Right ventricle myocardium inferior (tissue), 1 donor: ENCODE results near the gene SP4. TPM values are rescaled to one million over a fixed set of nuclear protein-coding genes. Genes with fewer than 3 reads are reported as not detected.

Experiments used
- ATAC-seq: fragments of 200-7000 bp; cut with Tn5 transposase; one replicate; pipeline ENCODE4 v1.9.1; 2020; ENCODE audit warnings: mild to moderate bottlenecking, moderate library complexity
- DNase-seq: peaks from one replicate; pipeline ENCODE4 v3.0.0; 2021; ENCODE audit errors: missing footprints
- intact Hi-C: fragments of 100-400 bp; cut with DNase I; formaldehyde crosslinking; loops from one replicate; pipeline ENCODE4 v1.11.0; 2022
- total RNA-seq: library from RNA; stranded (reverse); fragmentation: NEBNext Ultra II Directional; extraction: Animal tissue kit (Norgen Biotek cat#: 25700); gene quantifications from one replicate; pipeline ENCODE4 v1.2.1, GENCODE V29; 2021
- donor health status: DM: no; HTN: yes; CAD: no; lungs with severe emphysema.

The SP4 gene
- total RNA-seq, 1 donor from 2014 or later: 4.3 TPM

- ATAC-seq (no peak), DNase-seq (no peak)
- intact Hi-C loops: loop anchor here (5.0 kb wide), 1 partner anchor 652 kb away; no protein-coding TSS in a partner anchor
These were observed 2.1 kb downstream of the SP4 start for GRCh38 chr7:21429786-21430574.

GRCh38 chr7:21430575-21430954 is 2.7 kb downstream of the SP4 start:
- DNase-seq (no peak), ATAC-seq (no peak)
- intact Hi-C loops: no loop called here

GRCh38 chr7:21443149-21443841 is 15.4 kb downstream of the SP4 start:
- intact Hi-C loops: no loop called here
- no peak for ATAC-seq
- no peak for DNase-seq

- ATAC-seq: no peak
- intact Hi-C loops: no loop called here
- no peak for DNase-seq
These were observed 21.1 kb downstream of the SP4 start for GRCh38 chr7:21448974-21449373.

- intact Hi-C loops: no loop called here
- ATAC-seq (no peak), DNase-seq (no peak)
These were observed 22.2 kb downstream of the SP4 start for GRCh38 chr7:21450076-21450475.

GRCh38 chr7:21450941-21451340 is 23.1 kb downstream of the SP4 start:
- DNase-seq (peak; percentile 60), ATAC-seq (no peak)
- intact Hi-C loops: no loop called here

GRCh38 chr7:21454182-21454581 is 26.3 kb downstream of the SP4 start:
- DNase-seq: no peak
- no peak for ATAC-seq

GRCh38 chr7:21454906-21455305 is 27.0 kb downstream of the SP4 start:
- intact Hi-C loops: no loop called here
- DNase-seq (no peak), ATAC-seq (no peak)

More at GRCh38 chr7:21454182-21454581, 26.3 kb downstream of the SP4 start:
- intact Hi-C loops: no loop called here

GRCh38 chr7:21461282-21461681 is 33.4 kb downstream of the SP4 start:
- DNase-seq (no peak), ATAC-seq (no peak)
- intact Hi-C loops: no loop called here

- intact Hi-C loops: no loop called here
- DNase-seq (no peak), ATAC-seq (no peak)
These were observed 34.2 kb downstream of the SP4 start for GRCh38 chr7:21462081-21462480.

- DNase-seq (no peak), ATAC-seq (no peak)
- intact Hi-C loops: no loop called here
These were observed 35.6 kb downstream of the SP4 start for GRCh38 chr7:21463524-21463923.

GRCh38 chr7:21468969-21469368 is 41.1 kb downstream of the SP4 start:
- DNase-seq (no peak), ATAC-seq (no peak)
- intact Hi-C loops: no loop called here

GRCh38 chr7:21469894-21470293 is 42.0 kb downstream of the SP4 start:
- DNase-seq (no peak), ATAC-seq (no peak)
- intact Hi-C loops: no loop called here

- ATAC-seq (no peak), DNase-seq (no peak)
- intact Hi-C loops: no loop called here
These were observed 44.1 kb downstream of the SP4 start for GRCh38 chr7:21472029-21472428.

GRCh38 chr7:21476429-21476828 is 48.5 kb downstream of the SP4 start:
- DNase-seq: no peak
- intact Hi-C loops: no loop called here
- ATAC-seq: no peak

GRCh38 chr7:21480693-21481403 is 53.0 kb downstream of the SP4 start:
- no peak for ATAC-seq
- intact Hi-C loops: no loop called here
- DNase-seq: no peak

- ATAC-seq (no peak), DNase-seq (no peak)
These were observed 58.6 kb downstream of the SP4 start for GRCh38 chr7:21486511-21486910.

GRCh38 chr7:21495731-21496130 is 67.8 kb downstream of the SP4 start:
- DNase-seq: no peak
- intact Hi-C loops: no loop called here
- no peak for ATAC-seq

More at GRCh38 chr7:21486511-21486910, 58.6 kb downstream of the SP4 start:
- intact Hi-C loops: no loop called here

- intact Hi-C loops: no loop called here
- DNase-seq (no peak), ATAC-seq (no peak)
These were observed 69.2 kb downstream of the SP4 start for GRCh38 chr7:21497072-21497471.
